Kidney (tissue), 22 donors: ENCODE data around the gene PACSIN3. TPM values are rescaled to one million over a fixed set of nuclear protein-coding genes. Genes with fewer than 3 reads are reported as not detected.

ENCODE experiments used
- DNase-seq, 5 donors: peaks; one replicate each; pipeline ENCODE4 v3.0.0-alpha.2; 2013 to 2020
- FAIRE-seq: peaks from 2 replicates; lab custom pipeline; 2012; peaks lifted over from hg19 to GRCh38; lab: Jason Lieb, UNC
- H3K27ac ChIP-seq, 2 donors: one replicate each; pipeline ENCODE4 v1.7.0; 2013; ENCODE audit warnings: low read depth in 2 of 2, low read length in 2 of 2, inconsistent platforms in 1 of 2
- H3K27me3 ChIP-seq: one replicate; pipeline ENCODE4 v1.7.1; 2013; ENCODE audit warnings: low read length, inconsistent platforms; ENCODE audit not compliant: control insufficient read depth, insufficient read depth
- H3K36me3 ChIP-seq, 3 donors: one replicate each; pipeline versions ENCODE4 v1.7.0 to v1.7.1; 2013; ENCODE audit warnings: low read length in 3 of 3, control low read depth in 1 of 3, inconsistent platforms in 1 of 3; ENCODE audit not compliant: insufficient read depth in 3 of 3, control insufficient read depth in 2 of 3
- H3K4me1 ChIP-seq, 3 donors: one replicate each; pipeline versions ENCODE4 v1.7.0 to v1.7.1; 2013; ENCODE audit warnings: low read length in 3 of 3, inconsistent platforms in 1 of 3, low read depth in 1 of 3; ENCODE audit not compliant: control insufficient read depth in 2 of 3, insufficient read depth in 2 of 3
- H3K4me3 ChIP-seq, 3 donors: one replicate each; pipeline versions ENCODE4 v1.7.0 to v1.8.1; 2013; ENCODE audit warnings: low read length in 3 of 3, control low read depth in 1 of 3, inconsistent platforms in 1 of 3
- H3K9ac ChIP-seq, 3 donors: one replicate each; pipeline versions ENCODE4 v1.7.0 to v1.7.1; 2013; ENCODE audit warnings: low read length in 3 of 3, control low read depth in 1 of 3, inconsistent platforms in 1 of 3
- H3K9me3 ChIP-seq, 3 donors: one replicate each; pipeline versions ENCODE4 v1.7.0 to v1.7.1; 2013; ENCODE audit warnings: low read length in 3 of 3, control low read depth in 1 of 3, inconsistent platforms in 1 of 3; ENCODE audit not compliant: control insufficient read depth in 2 of 3, insufficient read depth in 1 of 3
- CTCF ChIP-seq: IDR thresholded peaks from 3 replicates; pipeline ENCODE4 v1.5.1; 2012; ENCODE audit warnings: mild to moderate bottlenecking, moderate library complexity, borderline replicate concordance; ENCODE audit not compliant: insufficient read depth; ENCODE audit errors: extremely low read depth
- intact Hi-C: fragments of 100-400 bp; cut with DNase I; formaldehyde crosslinking; loops from one replicate; pipeline ENCODE4 v1.11.1; 2022
- long read RNA-seq, 10 donors: library from polyadenylated mRNA in 1 of 10; unstranded in 1 of 10; transcript quantifications; one replicate each; pipeline ENCODE4 v2.0.0 and lab custom pipeline, GENCODE V29; 2021 to 2026
- polyA plus RNA-seq: library from polyadenylated mRNA; stranded (reverse); fragments of 350-450 nt; fragmentation: Illumina TruSeq; extraction: RNeasy Lipid Tissue Mini Kit (QIAGEN cat#74804); gene quantifications from one replicate; pipeline ENCODE4 v1.2.3, GENCODE V29; 2014; ENCODE audit warnings: low read depth, low replicate concordance; ENCODE audit not compliant: insufficient read depth
- total RNA-seq: library from RNA; stranded (reverse); fragmentation: NEBNext Ultra II Directional; extraction: Animal tissue kit (Norgen Biotek cat#: 25700); gene quantifications from one replicate; pipeline ENCODE4 v1.2.1, GENCODE V29; 2021
- donor health status: control.
- donor health status: control.
- donor health status: control.
- donor health status: control.
- donor health status: control.
- donor health status: DM: yes; HTN: yes; CAD: no.
- donor health status: Normal renal cell carcinoma (clear cell type).

PACSIN3 gene
- 15.1 TPM for total RNA-seq
- polyA plus RNA-seq: 28.5 TPM
- long read RNA-seq, donor 1, partial matches to known transcripts: 0 of 6 reads
- long read RNA-seq, donor 1, other reads (novel, unspliced or antisense): 0 of 6 reads
- long read RNA-seq, donor 2, partial matches to known transcripts: 0 of 2 reads
- long read RNA-seq, donor 2, other reads (novel, unspliced or antisense): 0 of 2 reads
- long read RNA-seq, donor 3, partial matches to known transcripts: 0 of 5 reads
- long read RNA-seq, donor 3, other reads (novel, unspliced or antisense): 0 of 5 reads
- long read RNA-seq, donor 4, partial matches to known transcripts: 0 of 1 reads
- long read RNA-seq, donor 4, other reads (novel, unspliced or antisense): 0 of 1 reads
- long read RNA-seq, donor 5: 0 reads
- long read RNA-seq, donor 6, partial matches to known transcripts: 0 of 1 reads
- long read RNA-seq, donor 6, other reads (novel, unspliced or antisense): 0 of 1 reads
- long read RNA-seq, donor 7, transcript PACSIN3-201 (11 exons, 1,843 nt): major isoform, 15 of 23 reads
- long read RNA-seq, donor 7, partial matches to known transcripts: 3 of 23 reads
- long read RNA-seq, donor 7, other reads (novel, unspliced or antisense): 5 of 23 reads
- long read RNA-seq, donor 8, partial matches to known transcripts: 0 of 4 reads
- long read RNA-seq, donor 8, other reads (novel, unspliced or antisense): 0 of 4 reads
- long read RNA-seq, donor 9, partial matches to known transcripts: 0 of 3 reads
- long read RNA-seq, donor 9, other reads (novel, unspliced or antisense): 0 of 3 reads
- long read RNA-seq, donor 10, partial matches to known transcripts: 0 of 2 reads
- long read RNA-seq, donor 10, other reads (novel, unspliced or antisense): 0 of 2 reads

- peaks cover 0 to 12% (median 6%) of the 10 kb centered on the region in 3 donors for H3K4me1 ChIP-seq
- H3K9me3 ChIP-seq: no peaks in the 10 kb centered on the region
- intact Hi-C loops: no loop called here
- H3K4me3 ChIP-seq: peak within 1 kb of the TSS; percentile 16 to 74 (median 55)
- no peaks in the 10 kb centered on the region for H3K36me3 ChIP-seq
- no peak for FAIRE-seq
- peak; percentile 66 to 79 (median 78) for DNase-seq
- H3K9ac ChIP-seq: peak within 1 kb of the TSS in 2 of 3 donors; percentile 32 to 73
- peak within 1 kb of the TSS; percentile 71 to 86 for H3K27ac ChIP-seq
- TF ChIP-seq CTCF: peak; percentile 11
- H3K27me3 ChIP-seq: no peaks in the 10 kb centered on the region
These were observed at the start of gene PACSIN3 for GRCh38 chr11:47186076-47186699. Gene PACSIN3 (minus strand): TSS chr11:47186434. CDS start chr11:47182727, 3,707 bp downstream.

GRCh38 chr11:47235163-47235562 is 48.9 kb upstream of the PACSIN3 start:
- no peak for DNase-seq
- Histone ChIP-seq H3K4me3 (no peak overlapping the region), H3K9ac (no peak overlapping the region), H3K36me3 (peaks cover 0 to 15% (median 4%) of the 10 kb centered on the region in 3 donors), H3K4me1 (no peaks in the 10 kb centered on the region), H3K9me3 (no peaks in the 10 kb centered on the region), H3K27ac (no peak overlapping the region), H3K27me3 (no peaks in the 10 kb centered on the region)
- intact Hi-C loops: no loop called here
- no peak for FAIRE-seq
- no peak for TF ChIP-seq CTCF

GRCh38 chr11:47234669-47235100 is 48.5 kb upstream of the PACSIN3 start:
- no peaks in the 10 kb centered on the region for H3K4me1 ChIP-seq
- intact Hi-C loops: no loop called here
- DNase-seq: peak in 1 of 5 donors; percentile 53
- H3K4me3 ChIP-seq: no peak overlapping the region
- H3K36me3 ChIP-seq: peaks cover 0 to 10% (median 4%) of the 10 kb centered on the region in 3 donors
- H3K9ac ChIP-seq: no peak overlapping the region
- H3K27ac ChIP-seq: no peak overlapping the region
- no peaks in the 10 kb centered on the region for H3K9me3 ChIP-seq
- no peak for TF ChIP-seq CTCF
- H3K27me3 ChIP-seq: no peaks in the 10 kb centered on the region
- FAIRE-seq: no peak
